GM21423 (cell line): ENCODE results near the gene DRD3.

Source experiments
- ATAC-seq: cut with Tn5 transposase; IDR thresholded peaks from one replicate; pipeline ENCODE4 v1.9.1; 2021; ENCODE audit warnings: mild to moderate bottlenecking, moderate library complexity; ENCODE audit not compliant: unreplicated experiment

The DRD3 gene

DNA sequence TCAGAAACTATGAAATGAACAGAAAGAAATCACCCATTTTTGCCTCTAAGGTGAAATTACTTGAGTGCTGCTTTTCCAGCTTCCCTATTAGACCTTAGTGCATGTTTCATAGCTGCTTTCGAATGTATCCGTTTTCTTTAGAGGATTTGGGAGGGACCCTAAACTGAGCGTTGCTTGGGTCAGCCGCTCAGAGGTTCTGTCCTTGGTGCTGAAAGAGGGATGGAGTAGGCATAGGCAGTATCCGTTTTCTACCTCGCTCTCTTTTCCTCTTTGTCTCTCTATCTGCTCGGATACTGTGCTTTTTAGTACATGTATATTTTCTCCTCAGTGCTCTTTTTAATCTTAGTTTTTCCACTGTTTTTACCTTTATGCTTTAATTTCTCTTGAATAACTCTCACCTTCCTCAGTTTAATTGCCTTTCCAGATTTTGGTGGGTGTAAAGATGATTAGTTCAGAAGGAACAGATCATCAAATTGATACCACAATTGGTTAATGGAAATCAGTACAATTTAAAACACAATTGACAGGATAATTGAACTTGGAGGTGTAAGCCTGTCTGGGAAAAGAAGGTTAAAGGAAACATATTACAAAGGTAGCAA is at the start of gene DRD3:
Gene DRD3 (minus strand): TSS at position 283 of the 599 bp plus-strand sequence. CDS start 7,060 bp downstream, outside the sequence.
- ATAC-seq, result no peak

DNA sequence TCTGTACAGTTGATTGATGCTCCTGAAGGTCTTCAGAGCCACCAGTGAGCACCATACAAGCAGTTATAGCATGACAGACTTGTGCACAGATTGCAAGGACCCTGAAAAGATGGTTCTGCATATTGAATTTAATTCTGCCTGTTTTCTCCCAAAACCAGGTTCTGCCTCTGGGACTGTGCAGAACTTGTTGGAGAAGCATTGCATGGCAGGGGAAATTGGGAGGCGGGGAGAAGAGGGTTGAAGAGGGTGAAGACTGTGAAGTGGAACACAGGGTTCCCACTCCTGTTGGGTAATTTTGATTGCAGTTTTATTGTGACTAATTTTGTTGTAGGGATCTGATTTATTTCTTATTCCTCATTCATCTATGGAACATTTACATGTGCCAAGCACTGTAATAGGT is 48.2 kb upstream of the DRD3 start:
- no peak for ATAC-seq

- ATAC-seq, result no peak
These were observed 47.5 kb upstream of the DRD3 start for GRCh38 chr3:114226313-114226712.

GRCh38 chr3:114223143-114223542 is 44.3 kb upstream of the DRD3 start:
- ATAC-seq, result peak; percentile 85

- ATAC-seq, result no peak
These were observed 43.0 kb upstream of the DRD3 start for GRCh38 chr3:114221881-114222264.

- no peak for ATAC-seq
These were observed 42.5 kb upstream of the DRD3 start for GRCh38 chr3:114221165-114221880.

- no peak for ATAC-seq
These were observed 40.9 kb upstream of the DRD3 start for GRCh38 chr3:114219741-114220140.

- no peak for ATAC-seq
These were observed 39.8 kb upstream of the DRD3 start for GRCh38 chr3:114218578-114219185.

DNA sequence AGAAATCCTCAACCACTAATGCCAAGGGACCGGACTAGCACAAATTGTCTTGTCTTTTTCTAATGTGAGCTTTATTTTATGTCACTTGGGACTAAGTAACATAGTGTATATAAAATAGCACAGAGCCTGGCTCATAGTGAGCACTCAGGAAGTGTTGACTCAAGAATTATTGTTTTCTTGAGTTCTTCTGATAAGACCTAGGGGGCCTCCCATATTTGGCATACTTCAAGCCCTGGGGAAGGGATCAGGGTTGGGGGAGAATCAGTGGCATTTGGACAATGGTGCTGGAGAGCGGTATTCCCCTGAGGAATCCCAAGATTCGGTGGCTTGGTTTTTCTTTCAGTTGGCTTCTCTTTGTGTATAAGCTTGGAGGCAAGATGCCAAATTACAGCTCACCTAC is 39.2 kb upstream of the DRD3 start:
- ATAC-seq, result no peak

DNA sequence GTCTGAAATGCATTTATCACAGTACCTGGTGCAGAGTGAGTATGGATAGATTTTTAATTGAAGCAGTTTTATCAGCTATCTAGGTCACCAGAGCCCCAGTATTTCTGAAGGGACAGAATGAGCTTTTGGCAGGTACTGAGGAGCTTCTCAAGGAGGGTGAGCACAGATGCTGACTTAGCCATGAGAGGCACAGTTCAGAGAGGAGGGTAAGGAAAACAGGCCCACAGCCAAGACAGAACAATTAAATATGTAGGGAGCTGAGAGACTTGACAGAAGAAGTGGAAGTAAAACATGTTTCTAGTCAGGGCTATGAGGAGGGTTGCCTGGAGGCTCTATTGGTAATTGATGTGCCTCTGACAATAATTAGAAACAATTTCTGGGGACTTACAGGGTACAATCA is 38.4 kb upstream of the DRD3 start:
- no peak for ATAC-seq

GRCh38 chr3:114216186-114216970 is 37.5 kb upstream of the DRD3 start:
- no peak for ATAC-seq

GRCh38 chr3:114214542-114215341 is 35.9 kb upstream of the DRD3 start:
- ATAC-seq, result peak; percentile 22

GRCh38 chr3:114213627-114214541 is 35.0 kb upstream of the DRD3 start:
- ATAC-seq, result peak; percentile 73

DNA sequence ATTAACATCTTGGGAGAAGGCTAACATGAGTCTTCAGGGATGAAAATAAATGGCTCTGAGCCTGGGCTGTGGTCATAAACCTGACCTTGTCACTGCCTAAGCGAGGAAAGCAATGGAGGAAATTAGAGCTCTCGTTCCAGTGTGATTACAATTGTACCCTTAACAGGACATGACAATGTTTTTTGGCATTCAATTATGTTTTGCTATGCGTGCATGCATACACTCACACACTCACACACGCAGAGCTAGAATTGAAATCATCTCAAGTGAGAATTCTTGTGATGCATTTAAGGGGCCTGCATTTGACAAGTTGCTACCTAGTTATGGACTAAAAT is 34.4 kb upstream of the DRD3 start:
- ATAC-seq, result peak; percentile 2

DNA sequence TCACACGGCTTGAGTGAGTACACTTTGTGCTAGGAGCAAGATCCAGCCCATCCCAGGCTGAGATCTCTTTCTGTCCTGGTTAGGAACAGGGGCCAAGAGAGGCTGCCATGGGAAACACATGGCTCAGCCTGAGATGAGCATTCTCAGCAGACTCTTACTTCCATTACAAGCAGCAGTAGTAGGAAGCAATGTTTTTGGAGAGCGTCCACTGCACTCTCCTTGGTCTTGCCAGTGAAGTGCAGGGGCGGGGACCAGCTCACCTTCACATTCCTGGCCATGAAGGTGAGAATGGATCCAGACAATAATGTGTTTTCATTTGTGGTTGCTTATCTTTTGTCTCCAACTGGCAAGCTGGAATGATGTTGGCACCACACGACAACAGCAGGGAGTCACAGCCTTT is 33.8 kb upstream of the DRD3 start:
- no peak for ATAC-seq

- peak; percentile 96 for ATAC-seq
These were observed 28.9 kb upstream of the DRD3 start for GRCh38 chr3:114207768-114208167.

DNA sequence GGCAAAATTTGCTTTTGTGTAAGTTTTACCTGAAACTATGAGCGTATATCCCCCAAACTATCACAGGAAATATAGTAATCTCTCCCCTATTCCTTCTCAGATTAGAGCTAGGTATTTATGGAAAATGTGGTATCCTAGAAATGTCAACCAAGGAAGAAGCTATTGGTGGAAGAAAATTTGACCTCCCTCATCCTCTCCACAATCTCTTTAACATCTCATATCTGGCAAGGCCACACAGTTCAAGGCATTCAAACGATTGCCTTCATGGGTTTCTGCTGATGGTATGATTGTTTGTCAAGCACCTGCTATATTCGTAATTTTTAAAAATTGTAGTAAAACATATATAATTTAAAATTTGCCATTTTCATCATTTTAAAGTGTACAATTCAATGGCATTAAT is 27.5 kb upstream of the DRD3 start:
- no peak for ATAC-seq

GRCh38 chr3:114205541-114205940 is 26.7 kb upstream of the DRD3 start:
- no peak for ATAC-seq

- ATAC-seq, result no peak
These were observed 15.9 kb upstream of the DRD3 start for GRCh38 chr3:114194750-114195149.

DNA sequence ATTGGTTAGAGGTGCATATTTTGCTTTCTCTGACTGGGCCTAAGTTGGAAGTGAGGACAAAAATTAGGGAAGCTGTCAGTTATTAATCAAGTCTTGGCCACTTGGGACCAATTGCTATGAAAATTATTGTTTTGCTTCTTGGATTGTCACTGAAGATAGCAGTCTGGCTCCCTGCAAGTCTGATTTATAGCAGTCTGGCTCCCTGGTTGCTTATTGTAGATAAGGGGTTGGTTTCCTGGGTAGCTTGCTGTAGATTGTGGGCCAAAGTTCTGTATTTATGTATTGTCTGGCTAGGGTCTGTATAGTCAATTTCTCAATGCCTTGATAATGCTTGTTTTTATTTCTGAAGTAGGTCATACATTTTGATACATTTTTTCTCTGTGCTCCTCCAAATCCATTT is 13.3 kb upstream of the DRD3 start:
- ATAC-seq, result no peak
